Lower leg skin (tissue), 3 donors: Measurements from ENCODE around the gene CTXND1.

Source experiments
- CTCF ChIP-seq, 3 donors: fragments of 450-650 bp; IDR thresholded peaks; one replicate each; pipeline ENCODE4 v1.5.1; 2016; ENCODE audit warnings: antibody characterized with exemption in 3 of 3, mild to moderate bottlenecking in 3 of 3, moderate library complexity in 2 of 3
- POLR2A ChIP-seq, 2 donors: fragments of 450-650 bp; IDR thresholded peaks; one replicate each; pipeline ENCODE4 v1.6.1; 2016 to 2017; ENCODE audit warnings: antibody characterized with exemption in 2 of 2, mild to moderate bottlenecking in 1 of 2, moderate library complexity in 1 of 2

GRCh38 chr15:80228959-80229610, 22.9 kb downstream of the CTXND1 start:
- TF ChIP-seq CTCF (IDR thresholded peaks at IDR 0.05) (no peak), POLR2A (IDR thresholded peaks at IDR 0.05) (no peak)
